SU-DHL-6 (cell line): Measurements from ENCODE around the gene PGLYRP1.

Experiments used
- H2AFZ ChIP-seq: fragments of 200-600 bp; sonication (generic); 2 replicates; pipeline ENCODE4 v1.6.1; 2014; ENCODE audit warnings: low read depth, mild to moderate bottlenecking, moderate library complexity, mixed read lengths, antibody characterized with exemption, low read length; ENCODE audit not compliant: severe bottlenecking
- H3F3A ChIP-seq: fragments of 200-600 bp; shearing (Covaris generic); 2 replicates; pipeline ENCODE4 v1.6.0; 2016; ENCODE audit warnings: antibody characterized with exemption, mild to moderate bottlenecking; ENCODE audit not compliant: insufficient read depth
- H3K27ac ChIP-seq: fragments of 200-600 bp; sonication (generic); 2 replicates; pipeline ENCODE4 v1.5.1; 2016; ENCODE audit warnings: low read depth, mild to moderate bottlenecking, low read length, moderate library complexity, mixed read lengths
- H3K27me3 ChIP-seq: fragments of 200-600 bp; sonication (generic), shearing (Covaris generic); 2 replicates; pipeline ENCODE4 v1.6.0; 2014; ENCODE audit warnings: mild to moderate bottlenecking, low read length
- H3K36me3 ChIP-seq: fragments of 200-600 bp; sonication (generic); 2 replicates; pipeline ENCODE4 v1.6.1; 2014; ENCODE audit warnings: mild to moderate bottlenecking, low read length, mixed read lengths
- H3K4me2 ChIP-seq: fragments of 300-600, 200-600 bp; shearing (Covaris generic), sonication (generic); 2 replicates; pipeline ENCODE4 v1.6.0; 2014; ENCODE audit warnings: low read length, low read depth, mild to moderate bottlenecking; ENCODE audit not compliant: poor library complexity, severe bottlenecking
- H3K4me3 ChIP-seq: fragments of 200-600 bp; sonication (generic); 2 replicates; pipeline ENCODE4 v1.5.1; 2014; ENCODE audit warnings: antibody characterized with exemption, low read length, mild to moderate bottlenecking, mixed read lengths; ENCODE audit not compliant: insufficient read depth, poor library complexity, severe bottlenecking
- H3K79me2 ChIP-seq: fragments of 200-600 bp; sonication (generic); 2 replicates; pipeline ENCODE4 v1.6.1; 2014; ENCODE audit warnings: mild to moderate bottlenecking, low read length, moderate library complexity; ENCODE audit not compliant: insufficient read depth
- H3K9ac ChIP-seq: fragments of 200-600 bp; sonication (generic); 2 replicates; pipeline ENCODE4 v1.7.0; 2014; ENCODE audit warnings: mild to moderate bottlenecking, low read length
- H3K9me2 ChIP-seq: fragments of 200-600 bp; sonication (generic); replicated peaks from 2 replicates; pipeline ENCODE4 v1.6.1; 2014; ENCODE audit warnings: low read length; ENCODE audit not compliant: insufficient read depth
- H3K9me3 ChIP-seq: fragments of 200-600 bp; sonication (generic); 2 replicates; pipeline ENCODE4 v1.6.1; 2014; ENCODE audit warnings: low read length, mixed read lengths; ENCODE audit not compliant: insufficient read depth
- H4K20me1 ChIP-seq: fragments of 200-600 bp; sonication (generic); 2 replicates; pipeline ENCODE4 v1.6.1; 2014; ENCODE audit warnings: low read depth, mild to moderate bottlenecking, antibody characterized with exemption, low read length, moderate library complexity, mixed read lengths
- EZH2phosphoT487 ChIP-seq: fragments of 200-600 bp; sonication (generic), shearing (Covaris generic); conservative IDR thresholded peaks from 2 replicates; pipeline ENCODE4 v1.6.1; 2018; ENCODE audit warnings: mild to moderate bottlenecking, antibody characterized with exemption, low read length, moderate library complexity, mixed read lengths
- TF ChIP-seq, protein P1 (sequence below): fragments of 200-600 bp; sonication (generic); IDR thresholded peaks from one replicate; pipeline ENCODE4 v1.5.1; 2017; ENCODE audit warnings: antibody characterized with exemption, mild to moderate bottlenecking, low read length, moderate library complexity; ENCODE audit not compliant: insufficient read depth, poor library complexity, severe bottlenecking

Gene PGLYRP1

DNA sequence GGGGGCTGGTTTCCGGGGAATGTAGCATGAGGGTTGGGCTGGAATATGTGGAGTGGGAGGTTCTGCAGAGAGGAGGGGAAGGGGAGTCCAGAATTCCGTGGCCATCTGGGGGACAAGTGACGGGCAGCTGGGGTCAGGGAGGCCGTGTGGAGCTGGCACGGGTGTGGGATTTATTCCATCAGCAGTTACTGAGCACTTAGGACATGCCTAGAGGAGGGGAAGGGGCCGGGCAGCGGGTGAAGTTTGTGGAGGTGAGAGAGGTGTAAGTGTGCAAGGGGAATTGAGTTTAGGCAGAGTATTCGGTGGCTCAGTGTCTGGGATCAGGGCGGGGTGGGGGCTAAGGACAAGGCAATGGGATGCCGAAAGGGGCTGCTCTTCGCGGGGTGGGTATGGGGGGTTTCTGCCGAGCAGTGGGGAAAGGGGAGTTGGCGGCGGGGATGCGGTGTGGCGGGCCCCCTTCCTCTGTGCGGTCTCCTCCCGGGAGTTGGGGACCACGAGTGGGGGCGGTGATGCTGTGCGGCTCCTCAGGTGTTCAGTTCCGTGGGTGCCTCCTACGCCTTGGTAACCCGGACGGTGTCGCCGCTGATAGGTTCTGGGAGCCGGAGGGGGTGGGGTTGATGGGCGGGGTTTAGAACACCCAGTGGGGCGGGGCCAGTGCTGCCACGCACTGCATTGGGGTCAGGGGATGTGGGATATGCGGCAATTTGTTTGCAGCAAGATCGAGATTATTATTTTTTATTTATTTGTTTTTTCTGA lies 22.2 kb downstream of the PGLYRP1 start:
- no peak overlapping the region for H2AFZ ChIP-seq
- H3K9me3 ChIP-seq = no peaks in the 10 kb centered on the region
- H3K27me3 ChIP-seq = no peaks in the 10 kb centered on the region
- H3K36me3 ChIP-seq = no peaks in the 10 kb centered on the region
- no peak overlapping the region for H3K27ac ChIP-seq
- no peaks in the 10 kb centered on the region for H4K20me1 ChIP-seq
- H3K4me3 ChIP-seq = no peak overlapping the region
- no peaks in the 10 kb centered on the region for H3F3A ChIP-seq
- peak overlapping the region; percentile 17 for H3K4me2 ChIP-seq
- no peak overlapping the region for H3K9ac ChIP-seq
- TF ChIP-seq EZH2phosphoT487 = no peak
- TF ChIP-seq, protein P1, sequence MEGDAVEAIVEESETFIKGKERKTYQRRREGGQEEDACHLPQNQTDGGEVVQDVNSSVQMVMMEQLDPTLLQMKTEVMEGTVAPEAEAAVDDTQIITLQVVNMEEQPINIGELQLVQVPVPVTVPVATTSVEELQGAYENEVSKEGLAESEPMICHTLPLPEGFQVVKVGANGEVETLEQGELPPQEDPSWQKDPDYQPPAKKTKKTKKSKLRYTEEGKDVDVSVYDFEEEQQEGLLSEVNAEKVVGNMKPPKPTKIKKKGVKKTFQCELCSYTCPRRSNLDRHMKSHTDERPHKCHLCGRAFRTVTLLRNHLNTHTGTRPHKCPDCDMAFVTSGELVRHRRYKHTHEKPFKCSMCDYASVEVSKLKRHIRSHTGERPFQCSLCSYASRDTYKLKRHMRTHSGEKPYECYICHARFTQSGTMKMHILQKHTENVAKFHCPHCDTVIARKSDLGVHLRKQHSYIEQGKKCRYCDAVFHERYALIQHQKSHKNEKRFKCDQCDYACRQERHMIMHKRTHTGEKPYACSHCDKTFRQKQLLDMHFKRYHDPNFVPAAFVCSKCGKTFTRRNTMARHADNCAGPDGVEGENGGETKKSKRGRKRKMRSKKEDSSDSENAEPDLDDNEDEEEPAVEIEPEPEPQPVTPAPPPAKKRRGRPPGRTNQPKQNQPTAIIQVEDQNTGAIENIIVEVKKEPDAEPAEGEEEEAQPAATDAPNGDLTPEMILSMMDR = no peak
- H3K9me2 ChIP-seq = no peaks in the 10 kb centered on the region
- 0 out of 2 replicates have a peak, but pooled peaks cover 2% of the 10 kb centered on the region for H3K79me2 ChIP-seq

GRCh38 chr19:45999653-46000121 lies 23.2 kb downstream of the PGLYRP1 start:
- Histone ChIP-seq H4K20me1 (no peaks in the 10 kb centered on the region), H3K79me2 (0 out of 2 replicates have a peak, but pooled peaks cover 5% of the 10 kb centered on the region), H3K4me3 (no peak overlapping the region), H3K9ac (no peak overlapping the region), H2AFZ (no peak overlapping the region), H3K36me3 (no peaks in the 10 kb centered on the region), H3K4me2 (no peak overlapping the region), H3K27ac (no peak overlapping the region), H3K9me2 (no peaks in the 10 kb centered on the region), H3F3A (no peaks in the 10 kb centered on the region), H3K27me3 (no peaks in the 10 kb centered on the region), H3K9me3 (no peaks in the 10 kb centered on the region)
- TF ChIP-seq, protein P1 = no peak
- no peak for TF ChIP-seq EZH2phosphoT487

DNA sequence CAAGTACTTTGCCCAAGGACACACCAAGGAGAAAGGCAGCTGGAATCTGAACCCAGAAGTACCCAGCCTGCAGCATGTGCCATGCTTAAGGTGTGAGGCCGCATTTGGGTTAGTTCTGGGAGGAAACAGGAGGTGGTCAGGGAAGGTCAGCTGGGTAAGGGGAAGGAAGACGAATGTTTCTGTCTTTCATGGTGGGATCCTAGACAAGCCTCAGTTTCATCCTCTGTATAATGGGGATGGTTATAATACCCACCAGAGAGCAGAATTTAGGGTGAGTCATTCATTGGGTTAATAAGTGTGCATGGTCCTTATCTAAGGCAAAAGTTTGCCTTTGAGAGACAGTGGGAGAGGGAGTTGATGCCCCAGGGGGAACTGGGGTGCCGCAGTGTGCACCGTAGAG lies 24.0 kb downstream of the PGLYRP1 start:
- no peak overlapping the region for H3K4me2 ChIP-seq
- no peak overlapping the region for H3K4me3 ChIP-seq
- H3K27ac ChIP-seq = no peak overlapping the region
- TF ChIP-seq EZH2phosphoT487 = no peak
- TF ChIP-seq, protein P1 = no peak
- H3K36me3 ChIP-seq = no peaks in the 10 kb centered on the region
- H3F3A ChIP-seq = no peaks in the 10 kb centered on the region
- H4K20me1 ChIP-seq = no peaks in the 10 kb centered on the region
- no peaks in the 10 kb centered on the region for H3K27me3 ChIP-seq
- no peak overlapping the region for H3K9ac ChIP-seq
- H3K79me2 ChIP-seq = 0 out of 2 replicates have a peak, but pooled peaks cover 5% of the 10 kb centered on the region
- H3K9me3 ChIP-seq = no peaks in the 10 kb centered on the region
- no peak overlapping the region for H2AFZ ChIP-seq
- H3K9me2 ChIP-seq = no peaks in the 10 kb centered on the region
